ENCODE results near the gene CHST8. TPM values are rescaled to one million over a fixed set of nuclear protein-coding genes. Genes with fewer than 3 reads are reported as not detected.

Gene CHST8
- total and polyA plus RNA-seq, 2 experiments from 2014 or later: 9.3 to 38.2 TPM

DNA sequence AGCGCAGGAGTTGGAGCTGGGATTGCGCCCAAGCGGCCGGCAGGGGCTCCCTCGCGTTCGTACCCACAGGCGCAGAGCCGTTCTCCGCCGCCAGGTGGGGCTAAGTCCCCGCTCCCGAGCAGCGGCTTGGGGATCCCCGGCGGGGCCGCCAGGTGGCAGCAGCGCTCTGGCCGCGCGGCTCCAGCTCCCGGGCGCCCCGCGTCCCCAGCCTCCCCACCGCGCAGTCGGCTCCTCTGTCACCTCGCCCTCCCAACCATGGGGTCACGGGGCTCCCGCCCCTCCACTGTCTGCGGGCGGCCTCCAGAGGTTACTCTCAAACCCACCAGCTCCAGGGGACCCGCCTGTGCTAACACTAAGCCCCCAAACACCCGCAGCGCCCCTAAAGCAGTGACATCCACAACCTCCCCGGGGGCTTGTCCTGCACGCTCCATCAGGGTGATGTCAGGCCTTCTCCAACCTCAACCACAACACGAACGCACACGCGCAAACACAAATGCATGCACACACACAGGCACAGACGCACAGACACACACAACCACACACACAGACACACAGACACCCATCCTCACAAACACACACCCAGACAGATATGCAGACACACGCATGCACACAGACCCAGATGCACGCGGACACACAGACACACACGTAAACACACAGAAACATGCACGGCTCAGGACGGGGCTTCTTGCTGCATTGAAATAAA lies 156.5 kb downstream of the CHST8 start:
- H3K4me3 Mint-ChIP-seq: peak overlapping the region; percentile 57
- no peaks in the 10 kb centered on the region; the same call in 2 of the 3 replicates for H3K36me3 Mint-ChIP-seq (ENCODE audit: low read depth)
- Histone ChIP-seq H3F3A (replicated peaks; ENCODE audit: low read depth) (no peaks in the 10 kb centered on the region), H3K27ac (ENCODE audit: low read depth) (no peak overlapping the region), H3K4me2 (peak overlapping the region; percentile 79), H3K27me3 (ENCODE audit: insufficient read depth) (peaks cover 5% of the 10 kb centered on the region; the same call in 1 of the 2 replicates), H4K20me1 (replicated peaks; ENCODE audit: insufficient read depth) (no peaks in the 10 kb centered on the region), H3K79me2 (replicated peaks; ENCODE audit: insufficient read depth) (no peaks in the 10 kb centered on the region), H2AFZ (peak overlapping the region; percentile 86; the same call in 1 of the 2 replicates), H3K36me3 (ENCODE audit: insufficient read depth) (no peaks in the 10 kb centered on the region), H3K9me2 (ENCODE audit: insufficient read depth) (no peaks in the 10 kb centered on the region), H3K4me1 (ENCODE audit: insufficient read depth) (peaks cover 4% of the 10 kb centered on the region; the same call in 1 of the 2 replicates), H3K4me3 (peak overlapping the region; percentile 46)
- H3K9me3 Mint-ChIP-seq: peaks cover 4% of the 10 kb centered on the region; the same call in 2 of the 3 replicates
- peak; percentile 85 for ATAC-seq
- TF ChIP-seq CREB1 (CRISPR knock-in tag; IDR thresholded peaks at IDR 0.05; ENCODE audit: low read depth): peak; percentile 45
- no peak for TF ChIP-seq ZNF114 (CRISPR knock-in tag; IDR thresholded peaks at IDR 0.05)
- TF ChIP-seq, protein P1, sequence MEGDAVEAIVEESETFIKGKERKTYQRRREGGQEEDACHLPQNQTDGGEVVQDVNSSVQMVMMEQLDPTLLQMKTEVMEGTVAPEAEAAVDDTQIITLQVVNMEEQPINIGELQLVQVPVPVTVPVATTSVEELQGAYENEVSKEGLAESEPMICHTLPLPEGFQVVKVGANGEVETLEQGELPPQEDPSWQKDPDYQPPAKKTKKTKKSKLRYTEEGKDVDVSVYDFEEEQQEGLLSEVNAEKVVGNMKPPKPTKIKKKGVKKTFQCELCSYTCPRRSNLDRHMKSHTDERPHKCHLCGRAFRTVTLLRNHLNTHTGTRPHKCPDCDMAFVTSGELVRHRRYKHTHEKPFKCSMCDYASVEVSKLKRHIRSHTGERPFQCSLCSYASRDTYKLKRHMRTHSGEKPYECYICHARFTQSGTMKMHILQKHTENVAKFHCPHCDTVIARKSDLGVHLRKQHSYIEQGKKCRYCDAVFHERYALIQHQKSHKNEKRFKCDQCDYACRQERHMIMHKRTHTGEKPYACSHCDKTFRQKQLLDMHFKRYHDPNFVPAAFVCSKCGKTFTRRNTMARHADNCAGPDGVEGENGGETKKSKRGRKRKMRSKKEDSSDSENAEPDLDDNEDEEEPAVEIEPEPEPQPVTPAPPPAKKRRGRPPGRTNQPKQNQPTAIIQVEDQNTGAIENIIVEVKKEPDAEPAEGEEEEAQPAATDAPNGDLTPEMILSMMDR (conservative IDR thresholded peaks at IDR 0.05; ENCODE audit: low read depth in 2 of 2): peak; percentile 87 to 100
- peak; percentile 84 for DNase-seq (ENCODE audit: low spot score)
- no peak overlapping the region for H3K27ac Mint-ChIP-seq
- peaks cover 13% of the 10 kb centered on the region for H3K4me1 Mint-ChIP-seq
- H3K27me3 Mint-ChIP-seq (ENCODE audit: insufficient read depth, low read depth, poor library complexity): peaks cover 20% of the 10 kb centered on the region

DNA sequence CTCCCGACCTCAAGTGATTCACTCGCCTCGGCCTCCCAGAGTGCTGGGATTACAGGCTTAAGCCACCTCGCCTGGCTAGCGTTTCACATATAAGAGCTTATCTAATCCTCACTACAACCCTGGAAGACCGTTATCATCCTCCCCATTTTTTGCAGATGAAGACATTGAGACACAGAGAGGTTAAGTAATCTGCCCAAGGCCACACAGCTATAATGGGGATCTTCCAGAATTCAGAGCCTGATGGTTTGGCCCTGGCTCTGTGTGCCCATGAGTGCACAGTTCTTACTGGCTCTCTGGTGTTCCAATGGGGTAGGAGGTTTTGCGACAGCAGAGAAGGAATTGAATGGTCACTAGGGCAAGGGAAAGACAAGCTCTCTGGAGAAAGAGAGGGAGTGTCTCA lies 158.1 kb downstream of the CHST8 start:
- Histone ChIP-seq H3F3A (replicated peaks; ENCODE audit: low read depth) (no peaks in the 10 kb centered on the region), H3K4me1 (ENCODE audit: insufficient read depth) (peaks cover 4% of the 10 kb centered on the region; the same call in 1 of the 2 replicates), H3K79me2 (replicated peaks; ENCODE audit: insufficient read depth) (no peaks in the 10 kb centered on the region), H4K20me1 (replicated peaks; ENCODE audit: insufficient read depth) (no peaks in the 10 kb centered on the region), H3K36me3 (ENCODE audit: insufficient read depth) (no peaks in the 10 kb centered on the region), H3K4me2 (no peak overlapping the region), H3K27ac (ENCODE audit: low read depth) (no peak overlapping the region), H2AFZ (no peak overlapping the region), H3K27me3 (ENCODE audit: insufficient read depth) (peaks cover 5% of the 10 kb centered on the region; the same call in 1 of the 2 replicates), H3K9me2 (ENCODE audit: insufficient read depth) (no peaks in the 10 kb centered on the region), H3K4me3 (no peak overlapping the region)
- Mint-ChIP-seq H3K9me3 (peaks cover 4% of the 10 kb centered on the region; the same call in 2 of the 3 replicates), H3K4me1 (peaks cover 13% of the 10 kb centered on the region), H3K27me3 (ENCODE audit: insufficient read depth, low read depth, poor library complexity) (peaks cover 21% of the 10 kb centered on the region), H3K4me3 (no peak overlapping the region), H3K27ac (no peak overlapping the region), H3K36me3 (ENCODE audit: low read depth) (no peaks in the 10 kb centered on the region)
- no peak for ATAC-seq
- no peak for DNase-seq (ENCODE audit: low spot score)
- TF ChIP-seq, protein P1 (conservative IDR thresholded peaks at IDR 0.05; ENCODE audit: low read depth in 2 of 2): no peak
- no peak for TF ChIP-seq EZH2 (IDR thresholded peaks at IDR 0.05; ENCODE audit: low read depth, unreplicated experiment)
- no peak for TF ChIP-seq JUNB (IDR thresholded peaks at IDR 0.05; ENCODE audit: unreplicated experiment)
- TF ChIP-seq STAT1 (IDR thresholded peaks at IDR 0.05; ENCODE audit: unreplicated experiment): no peak
- TF ChIP-seq POLR2AphosphoS5 (IDR thresholded peaks at IDR 0.05; ENCODE audit: low read depth): no peak
- TF ChIP-seq, protein P2, sequence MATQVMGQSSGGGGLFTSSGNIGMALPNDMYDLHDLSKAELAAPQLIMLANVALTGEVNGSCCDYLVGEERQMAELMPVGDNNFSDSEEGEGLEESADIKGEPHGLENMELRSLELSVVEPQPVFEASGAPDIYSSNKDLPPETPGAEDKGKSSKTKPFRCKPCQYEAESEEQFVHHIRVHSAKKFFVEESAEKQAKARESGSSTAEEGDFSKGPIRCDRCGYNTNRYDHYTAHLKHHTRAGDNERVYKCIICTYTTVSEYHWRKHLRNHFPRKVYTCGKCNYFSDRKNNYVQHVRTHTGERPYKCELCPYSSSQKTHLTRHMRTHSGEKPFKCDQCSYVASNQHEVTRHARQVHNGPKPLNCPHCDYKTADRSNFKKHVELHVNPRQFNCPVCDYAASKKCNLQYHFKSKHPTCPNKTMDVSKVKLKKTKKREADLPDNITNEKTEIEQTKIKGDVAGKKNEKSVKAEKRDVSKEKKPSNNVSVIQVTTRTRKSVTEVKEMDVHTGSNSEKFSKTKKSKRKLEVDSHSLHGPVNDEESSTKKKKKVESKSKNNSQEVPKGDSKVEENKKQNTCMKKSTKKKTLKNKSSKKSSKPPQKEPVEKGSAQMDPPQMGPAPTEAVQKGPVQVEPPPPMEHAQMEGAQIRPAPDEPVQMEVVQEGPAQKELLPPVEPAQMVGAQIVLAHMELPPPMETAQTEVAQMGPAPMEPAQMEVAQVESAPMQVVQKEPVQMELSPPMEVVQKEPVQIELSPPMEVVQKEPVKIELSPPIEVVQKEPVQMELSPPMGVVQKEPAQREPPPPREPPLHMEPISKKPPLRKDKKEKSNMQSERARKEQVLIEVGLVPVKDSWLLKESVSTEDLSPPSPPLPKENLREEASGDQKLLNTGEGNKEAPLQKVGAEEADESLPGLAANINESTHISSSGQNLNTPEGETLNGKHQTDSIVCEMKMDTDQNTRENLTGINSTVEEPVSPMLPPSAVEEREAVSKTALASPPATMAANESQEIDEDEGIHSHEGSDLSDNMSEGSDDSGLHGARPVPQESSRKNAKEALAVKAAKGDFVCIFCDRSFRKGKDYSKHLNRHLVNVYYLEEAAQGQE (IDR thresholded peaks at IDR 0.05; ENCODE audit: unreplicated experiment): no peak
- TF ChIP-seq, protein P3, sequence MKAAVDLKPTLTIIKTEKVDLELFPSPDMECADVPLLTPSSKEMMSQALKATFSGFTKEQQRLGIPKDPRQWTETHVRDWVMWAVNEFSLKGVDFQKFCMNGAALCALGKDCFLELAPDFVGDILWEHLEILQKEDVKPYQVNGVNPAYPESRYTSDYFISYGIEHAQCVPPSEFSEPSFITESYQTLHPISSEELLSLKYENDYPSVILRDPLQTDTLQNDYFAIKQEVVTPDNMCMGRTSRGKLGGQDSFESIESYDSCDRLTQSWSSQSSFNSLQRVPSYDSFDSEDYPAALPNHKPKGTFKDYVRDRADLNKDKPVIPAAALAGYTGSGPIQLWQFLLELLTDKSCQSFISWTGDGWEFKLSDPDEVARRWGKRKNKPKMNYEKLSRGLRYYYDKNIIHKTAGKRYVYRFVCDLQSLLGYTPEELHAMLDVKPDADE (IDR thresholded peaks at IDR 0.05): no peak
- no peak for TF ChIP-seq EZH2phosphoT487 (IDR thresholded peaks at IDR 0.05; ENCODE audit: unreplicated experiment)
- no peak for TF ChIP-seq NANOG (IDR thresholded peaks at IDR 0.05; ENCODE audit: borderline replicate concordance)
- TF ChIP-seq CREB1 (CRISPR knock-in tag; IDR thresholded peaks at IDR 0.05; ENCODE audit: low read depth): no peak
- TF ChIP-seq ZNF114 (CRISPR knock-in tag; IDR thresholded peaks at IDR 0.05): no peak
- no peak for TF ChIP-seq ZNF331 (CRISPR knock-in tag; IDR thresholded peaks at IDR 0.05; ENCODE audit: low read depth)

All from GM23338 (cell line).